LoVo (cell line): ENCODE measurements around the gene MED17.
"Not testable (repeated sequence)": the region's sequence is repeated elsewhere in the genome, so short reads cannot be mapped to it uniquely, and the experiment has no call there.

ENCODE experiments used
- DNase-seq: peaks from one replicate; pipeline ENCODE4 v3.0.0-alpha.2; 2016; ENCODE audit warnings: low spot score

The MED17 gene

DNA sequence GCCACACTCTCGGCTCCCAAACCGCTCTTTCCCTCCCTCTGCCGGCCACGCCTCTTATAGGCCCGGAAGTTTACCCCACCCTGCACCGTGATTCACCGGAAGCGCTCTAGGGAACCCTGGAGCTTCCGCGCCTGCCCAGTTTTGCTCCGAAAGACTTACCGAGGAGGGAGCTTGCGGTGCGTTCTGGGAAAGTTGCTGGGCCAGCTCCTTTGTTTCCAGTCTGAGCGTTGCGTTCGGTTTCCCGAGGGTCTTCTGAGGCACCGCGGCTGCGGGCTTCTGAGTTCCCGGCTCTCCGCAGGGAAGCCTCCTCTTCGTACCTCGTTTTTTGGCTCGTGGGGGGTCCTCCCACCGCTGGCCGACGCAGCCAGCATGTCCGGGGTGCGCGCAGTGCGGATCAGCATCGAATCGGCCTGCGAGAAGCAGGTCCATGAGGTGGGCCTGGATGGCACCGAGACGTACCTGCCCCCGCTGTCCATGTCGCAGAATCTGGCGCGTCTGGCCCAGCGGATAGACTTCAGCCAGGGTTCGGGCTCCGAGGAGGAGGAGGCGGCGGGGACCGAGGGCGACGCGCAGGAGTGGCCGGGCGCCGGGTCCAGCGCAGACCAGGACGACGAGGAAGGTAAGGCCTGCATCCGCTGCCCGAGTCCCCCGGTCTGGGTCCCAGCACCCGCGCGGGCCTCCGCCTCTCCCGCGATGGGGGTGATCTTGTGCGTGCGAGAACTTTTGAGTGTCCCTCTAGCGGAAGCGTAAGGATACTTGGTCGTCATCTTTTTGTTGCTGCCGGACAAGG, at the start of gene MED17:
TSS of gene MED17 (plus strand) at position 138 of the 790 bp plus-strand sequence. CDS start at position 370, 232 bp downstream.
- peak; percentile 89 for DNase-seq

DNA sequence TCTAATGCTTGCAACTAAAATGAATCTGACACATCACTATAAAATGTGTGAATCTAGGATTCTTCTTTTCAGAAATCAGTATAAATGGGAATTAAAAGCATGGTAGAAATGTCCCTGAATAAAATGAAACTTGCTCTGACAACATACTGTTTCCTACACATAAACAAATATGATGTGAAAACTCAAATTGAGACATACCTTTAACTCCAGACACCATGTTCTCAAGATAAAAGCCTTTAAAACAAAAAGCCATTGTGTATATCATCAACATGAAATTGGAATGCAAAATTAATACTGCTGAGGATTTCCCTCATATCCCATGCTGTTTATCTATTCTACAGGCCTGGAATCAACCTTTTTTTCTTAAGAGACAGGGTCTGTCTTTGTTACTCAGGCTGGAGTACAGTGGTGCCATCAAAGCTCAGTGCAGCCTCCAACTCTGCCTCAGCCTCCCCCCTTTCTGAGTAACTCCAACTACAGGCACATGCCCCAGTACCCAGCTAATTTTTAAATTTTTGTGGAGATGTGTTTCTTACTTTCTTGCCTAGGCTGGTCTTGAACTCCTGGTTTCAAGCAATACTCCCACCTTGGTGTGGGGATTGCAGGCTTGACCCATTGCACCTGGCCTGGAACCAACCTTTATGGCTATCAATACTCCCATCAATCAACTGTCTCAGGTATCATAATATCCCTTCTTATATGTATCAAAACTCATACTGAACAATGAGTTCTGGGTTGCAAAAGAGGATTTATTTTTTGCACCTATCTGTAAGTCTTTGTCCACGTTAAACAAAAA, 49.5 kb upstream of the MED17 start:
- DNase-seq, result no peak

GRCh38 chr11:93735627-93736026, 48.5 kb upstream of the MED17 start:
- DNase-seq, result no peak

DNA sequence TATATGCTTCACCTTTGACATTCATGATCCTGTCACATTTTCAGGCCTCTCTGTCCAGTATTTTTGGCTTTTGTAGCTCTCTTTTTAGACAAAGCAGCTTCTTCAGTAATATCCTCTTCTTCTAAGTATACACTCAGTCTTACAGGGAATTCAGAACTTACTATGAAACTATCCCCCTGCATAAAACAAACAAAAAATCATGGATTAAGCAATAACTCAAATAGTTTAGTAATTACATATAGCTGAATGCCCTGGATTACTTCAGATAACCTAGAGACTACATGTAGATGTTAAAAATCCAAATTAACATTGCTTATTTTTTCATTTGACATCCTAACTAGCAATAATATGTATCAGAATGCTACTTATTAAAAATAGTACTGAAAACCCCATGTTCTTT, 48.0 kb upstream of the MED17 start:
- no peak for DNase-seq

GRCh38 chr11:93737904-93738612, 46.0 kb upstream of the MED17 start:
- DNase-seq, result no peak

- no peak for DNase-seq
Measured at GRCh38 chr11:93738647-93739081, 45.4 kb upstream of the MED17 start.

DNA sequence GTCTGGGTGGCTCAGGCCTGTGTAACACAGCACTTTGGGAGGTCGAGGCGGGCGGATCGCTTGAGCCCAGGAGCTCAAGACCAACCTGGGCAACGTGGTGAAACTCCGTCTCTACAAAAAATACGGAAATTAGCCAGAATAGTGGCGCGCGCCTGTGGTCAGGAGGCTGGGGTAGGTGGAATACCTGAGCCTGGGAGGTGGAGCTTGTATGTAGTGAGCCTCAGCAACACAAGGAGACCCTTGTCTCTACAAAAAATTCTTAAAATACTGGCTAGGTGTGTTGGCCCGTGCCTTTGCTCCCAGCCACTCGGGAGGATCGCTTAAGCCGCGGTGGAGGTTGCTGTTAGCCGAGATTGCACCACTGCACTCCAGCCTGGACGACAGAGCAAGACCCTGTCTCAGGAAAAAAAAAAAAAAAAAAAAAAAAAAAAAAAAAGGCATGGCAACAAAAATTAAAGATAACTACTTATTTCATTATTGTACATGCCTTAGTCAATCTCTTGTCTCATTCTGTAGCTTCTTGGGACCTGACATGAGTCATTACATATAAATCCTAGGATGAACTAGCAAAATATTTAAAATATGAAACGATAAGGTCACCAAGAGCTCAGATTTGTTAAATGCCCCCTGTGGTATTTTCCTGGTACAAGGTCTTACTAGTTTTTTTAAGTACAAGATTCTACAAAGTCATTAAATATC, 43.9 kb upstream of the MED17 start:
- DNase-seq, result peak; percentile 56

- DNase-seq, result peak; percentile 69
Measured at GRCh38 chr11:93740730-93741093, 43.4 kb upstream of the MED17 start.

GRCh38 chr11:93741094-93741881, 42.8 kb upstream of the MED17 start, which contains the start of the genes C11orf54 and TAF1D:
Gene C11orf54 (plus strand): TSS chr11:93741672. CDS start chr11:93747394, 5,722 bp downstream.
Gene TAF1D (minus strand): TSS chr11:93741495. CDS start chr11:93739304, 2,191 bp downstream.
- DNase-seq, result peak; percentile 97

GRCh38 chr11:93741882-93742226, 42.2 kb upstream of the MED17 start:
- DNase-seq, result peak; percentile 74

- no peak for DNase-seq
Measured at GRCh38 chr11:93743291-93743690, 40.8 kb upstream of the MED17 start.

GRCh38 chr11:93744669-93745004, 39.4 kb upstream of the MED17 start:
- no peak for DNase-seq

DNA sequence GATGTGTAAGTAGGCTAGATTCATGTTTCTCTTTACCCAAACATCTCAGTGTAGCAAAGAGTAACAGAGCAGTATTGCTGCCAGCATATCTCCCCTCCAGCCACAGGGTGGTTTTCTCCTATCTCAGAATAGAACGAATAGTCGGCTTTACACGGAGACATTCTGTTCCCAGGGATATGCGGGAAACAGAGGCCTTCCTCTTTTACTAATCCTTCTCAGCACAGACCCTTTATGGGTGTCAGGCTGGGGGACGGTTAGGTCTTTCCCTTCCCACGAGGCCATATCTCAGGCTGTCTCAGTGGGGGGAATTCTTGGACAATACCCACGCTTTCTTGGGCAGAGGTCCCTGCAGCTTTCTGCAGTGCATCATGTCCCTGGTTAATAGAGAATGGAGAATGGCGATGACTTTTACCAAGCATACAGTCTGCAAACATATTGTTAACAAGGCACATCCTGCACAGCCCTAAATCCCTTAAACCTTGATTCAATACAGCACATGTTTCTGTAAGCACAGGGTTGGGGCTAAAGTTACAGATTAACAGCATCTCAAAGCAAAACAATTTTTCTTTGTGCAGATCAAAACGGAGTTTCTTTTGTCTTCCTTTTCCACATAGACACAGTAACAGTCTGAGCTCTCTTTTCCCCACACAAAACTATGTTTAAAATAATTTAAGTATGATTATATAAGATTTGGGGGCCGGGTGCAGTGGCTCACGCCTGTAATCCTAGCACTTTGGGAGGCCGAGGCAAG, 38.9 kb upstream of the MED17 start:
- not testable (repeated sequence) for DNase-seq

DNA sequence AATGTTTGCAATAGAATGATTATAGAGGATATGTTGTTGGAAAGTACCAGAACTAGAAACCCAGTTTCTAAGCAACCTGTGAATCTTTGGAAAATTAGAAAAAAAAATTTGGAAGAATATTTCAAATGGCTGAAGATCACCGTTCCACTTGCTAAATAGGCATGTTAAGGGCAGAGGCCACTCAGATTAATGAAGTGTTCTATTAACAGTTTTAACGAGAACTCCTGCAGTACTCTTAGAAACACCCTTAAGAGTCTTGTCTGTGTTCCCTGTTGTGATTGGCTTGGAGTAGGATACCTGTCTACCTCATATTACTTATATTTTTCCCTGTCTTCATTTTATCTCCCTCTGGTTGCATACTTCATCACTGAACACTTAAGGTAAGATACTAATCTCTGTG, 38.0 kb upstream of the MED17 start:
- DNase-seq, result no peak

GRCh38 chr11:93747122-93747521, 37.0 kb upstream of the MED17 start:
- DNase-seq, result no peak

DNA sequence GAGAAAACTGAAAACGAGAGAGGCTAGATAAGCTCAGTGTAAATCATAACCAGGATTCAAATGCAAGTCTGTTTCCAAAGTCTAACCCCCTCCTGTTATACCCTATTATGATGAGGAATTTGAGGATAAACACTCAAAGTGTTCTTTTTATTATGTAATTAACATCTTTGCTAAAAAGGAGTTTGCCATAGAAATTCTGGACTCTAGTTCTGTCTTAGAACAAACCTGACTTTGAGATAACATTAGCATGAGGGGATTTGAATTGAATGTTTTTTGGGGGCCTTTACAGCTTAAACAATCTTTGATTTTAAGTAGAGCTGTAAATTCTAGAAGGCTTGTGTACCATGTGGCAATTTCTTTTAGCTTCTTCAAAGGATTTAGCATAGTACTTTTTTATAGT, 33.1 kb upstream of the MED17 start:
- DNase-seq, result no peak

DNA sequence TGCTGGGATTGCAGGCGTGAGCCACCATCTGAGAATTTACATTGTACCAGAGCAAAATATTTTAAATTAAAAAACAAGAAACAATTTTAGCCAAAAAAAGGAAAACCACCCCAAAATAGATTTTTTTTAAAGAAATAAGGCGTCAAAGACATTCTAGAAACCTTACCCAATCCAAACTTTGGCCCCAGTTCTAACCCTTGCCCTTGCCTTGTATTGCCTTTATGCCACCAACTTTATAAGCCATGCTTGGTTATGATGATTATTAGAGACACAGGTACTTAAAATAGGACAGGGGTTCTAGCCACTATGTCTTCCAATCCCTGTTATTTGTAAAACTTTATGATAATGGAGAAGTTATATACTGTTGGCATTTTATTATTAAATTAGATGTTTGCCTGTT, 30.8 kb upstream of the MED17 start:
- DNase-seq, result no peak

- DNase-seq, result no peak
Measured at GRCh38 chr11:93756748-93757147, 27.3 kb upstream of the MED17 start.

DNA sequence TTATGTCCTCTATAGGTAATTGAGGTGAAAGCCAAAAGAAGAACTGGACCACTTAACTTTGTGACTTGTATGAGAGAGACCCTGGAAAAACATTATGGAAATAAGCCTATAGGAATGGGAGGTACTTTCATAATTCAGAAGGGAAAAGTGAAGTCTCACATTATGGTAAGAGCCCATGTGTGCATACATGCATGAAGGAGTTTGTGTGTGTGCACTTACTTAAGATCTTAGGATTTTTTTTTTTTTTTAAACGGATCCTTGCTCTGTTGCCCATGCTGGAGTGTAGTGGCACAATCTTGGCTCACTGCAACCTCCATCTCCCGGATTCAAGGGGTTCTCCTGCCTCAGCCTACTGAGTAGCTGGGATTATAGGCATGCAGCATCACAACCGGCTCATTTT, 26.8 kb upstream of the MED17 start:
- no peak for DNase-seq
